Activated naive CD8-positive, alpha-beta T cell treated with anti-CD3 and anti-CD28 coated beads, Interleukin-2, amount 10 ng/mL, durations not matched to agents 7 days and 5 days (primary cell): Measurements from ENCODE around the gene GFOD1. TPM values are rescaled to one million over a fixed set of nuclear protein-coding genes. Genes with fewer than 3 reads are reported as not detected.

Source experiments
- ATAC-seq: fragments of 150-1000 bp; cut with Tn5 transposase; one replicate; pipeline ENCODE4 v1.10.0; 2021; ENCODE audit warnings: low read depth, moderate library complexity
- POLR2A ChIA-PET: fragments of 350-600 bp; sonication (Branson Sonifier 250); formaldehyde crosslinking; loops from one replicate; lab custom pipeline; 2021; ENCODE audit warnings: antibody characterized with exemption; lab: Charles Lee
- DNase-seq: peaks from one replicate; pipeline ENCODE4 v3.0.0; 2021
- H3K27ac Mint-ChIP-seq: one replicate; pipeline ENCODE4 v1.8.0; 2022; ENCODE audit warnings: mild to moderate bottlenecking, mixed read lengths
- H3K27me3 Mint-ChIP-seq: one replicate; pipeline ENCODE4 v1.8.0; 2022; ENCODE audit warnings: mild to moderate bottlenecking, moderate library complexity, mixed read lengths
- H3K36me3 Mint-ChIP-seq: one replicate; pipeline ENCODE4 v1.8.0; 2021; ENCODE audit warnings: mild to moderate bottlenecking, mixed read lengths
- H3K4me1 Mint-ChIP-seq: one replicate; pipeline ENCODE4 v1.8.0; 2021; ENCODE audit warnings: mixed read lengths
- H3K4me3 Mint-ChIP-seq: one replicate; pipeline ENCODE4 v1.8.0; 2022; ENCODE audit warnings: mild to moderate bottlenecking, moderate library complexity, mixed read lengths
- H3K9me3 Mint-ChIP-seq: one replicate; pipeline ENCODE4 v1.8.0; 2021; ENCODE audit warnings: mixed read lengths
- total RNA-seq, 2 experiments: library from RNA; stranded (reverse); gene quantifications; one replicate each; pipeline ENCODE4 v1.2.3, GENCODE V29; 2021

Gene GFOD1
- total RNA-seq, 2 experiments from 2014 or later: 5.2 to 5.9 TPM

- POLR2A ChIA-PET: interaction anchor here (0.6 to 1.7 kb wide), 5 partner anchors 35 to 147 kb away, joined by 3 to 9 read pairs (median 5); partner anchors contain the start of genes SIRT5 and TBC1D7
Measured at GRCh38 chr6:13427801-13428582, 59.4 kb downstream of the GFOD1 start.

DNA sequence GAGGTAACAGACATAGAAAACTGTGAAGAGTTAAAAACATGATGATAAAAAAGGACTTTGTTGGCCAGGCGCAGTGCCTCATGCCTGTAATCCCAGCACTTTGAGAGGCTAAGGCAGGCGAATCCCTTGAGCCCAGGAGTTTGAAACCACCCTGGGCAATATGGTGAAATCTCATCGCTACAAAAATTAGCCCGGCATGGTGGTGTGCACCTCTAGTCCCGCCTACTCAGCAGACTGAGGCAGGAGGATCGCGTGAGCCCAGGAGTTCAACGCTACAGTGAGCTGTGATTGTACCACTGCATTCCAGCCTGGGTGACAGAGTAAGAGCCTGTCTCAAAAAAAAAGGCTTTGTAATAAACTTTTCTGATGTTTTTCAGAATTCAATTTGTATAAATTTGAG is 60.1 kb downstream of the GFOD1 start:
- H3K4me3 Mint-ChIP-seq: no peak overlapping the region
- no peaks in the 10 kb centered on the region for H3K9me3 Mint-ChIP-seq
- H3K27me3 Mint-ChIP-seq: no peaks in the 10 kb centered on the region
- ATAC-seq (no peak), DNase-seq (no peak)
- H3K27ac Mint-ChIP-seq: peak overlapping the region; percentile 92
- H3K36me3 Mint-ChIP-seq: no peaks in the 10 kb centered on the region
- peaks cover 55% of the 10 kb centered on the region for H3K4me1 Mint-ChIP-seq
- POLR2A ChIA-PET: interaction anchor here (0.6 to 1.7 kb wide), 4 partner anchors 34 to 148 kb away, joined by 3 to 9 read pairs (median 5); partner anchors contain the start of gene TBC1D7

More at GRCh38 chr6:13427801-13428582, 59.4 kb downstream of the GFOD1 start:
- ATAC-seq (peak; percentile 78), DNase-seq (peak; percentile 74)
- H3K9me3 Mint-ChIP-seq: no peaks in the 10 kb centered on the region
- H3K27ac Mint-ChIP-seq: peak overlapping the region; percentile 92
- H3K36me3 Mint-ChIP-seq: no peaks in the 10 kb centered on the region
- no peaks in the 10 kb centered on the region for H3K27me3 Mint-ChIP-seq
- H3K4me1 Mint-ChIP-seq: peaks cover 59% of the 10 kb centered on the region
- peak overlapping the region; percentile 75 for H3K4me3 Mint-ChIP-seq

DNA sequence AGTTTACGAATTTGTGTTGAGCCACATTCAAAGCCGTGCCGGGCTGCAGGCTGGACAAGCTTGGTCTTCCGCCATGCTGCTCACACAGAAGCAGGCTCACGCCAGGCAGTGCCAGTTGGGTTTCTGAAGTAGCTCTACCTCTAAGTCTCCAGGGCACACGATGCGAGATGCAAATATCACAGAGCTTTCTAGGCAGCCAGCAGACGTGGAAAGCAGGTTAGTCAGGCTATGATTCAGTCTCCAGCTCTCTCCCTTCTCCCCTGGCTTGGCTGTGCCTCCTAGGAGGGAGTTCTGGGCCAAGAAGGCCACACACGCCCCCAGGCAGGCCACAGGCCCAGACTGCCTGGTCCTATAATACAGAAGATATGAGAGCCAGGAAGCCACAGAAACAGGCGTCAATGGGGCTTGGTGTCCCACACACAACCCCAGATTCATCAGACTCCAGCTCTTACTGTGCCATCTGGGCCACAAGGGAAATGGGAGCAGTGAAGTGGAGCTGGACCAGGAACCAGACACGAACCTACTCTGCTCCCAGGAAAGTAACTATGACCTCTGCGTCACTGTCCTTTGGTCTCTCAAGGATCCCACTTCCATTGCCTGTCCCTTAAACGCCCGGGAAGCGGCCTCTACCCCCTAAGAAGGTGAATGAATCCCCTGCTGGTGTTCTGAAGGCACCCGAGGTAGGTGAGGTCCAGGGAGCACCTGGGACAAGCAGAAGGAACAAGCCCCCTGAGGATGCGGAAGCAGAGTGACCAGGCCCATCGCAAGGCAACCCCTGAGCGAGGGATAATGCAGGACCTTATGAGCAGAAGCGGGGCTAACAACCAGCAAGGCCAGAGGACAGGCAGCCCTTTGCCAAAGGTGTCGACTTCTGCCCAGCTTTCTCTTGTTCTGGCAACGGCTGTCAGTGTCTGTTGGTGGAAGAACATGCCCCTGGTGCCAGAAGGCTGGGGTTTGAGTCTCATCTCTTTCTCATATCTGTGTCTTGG is 61.2 kb downstream of the GFOD1 start:
- no peaks in the 10 kb centered on the region for H3K27me3 Mint-ChIP-seq
- ATAC-seq (no peak), DNase-seq (no peak)
- H3K36me3 Mint-ChIP-seq: no peaks in the 10 kb centered on the region
- peaks cover 44% of the 10 kb centered on the region for H3K4me1 Mint-ChIP-seq
- H3K9me3 Mint-ChIP-seq: no peaks in the 10 kb centered on the region
- peak overlapping the region; percentile 35 for H3K27ac Mint-ChIP-seq
- no peak overlapping the region for H3K4me3 Mint-ChIP-seq
- POLR2A ChIA-PET: interaction anchor here (1.0 to 1.1 kb wide), 2 partner anchors 31 to 148 kb away, joined by 4 to 6 read pairs; partner anchors contain the start of gene SIRT5

- H3K36me3 Mint-ChIP-seq: no peaks in the 10 kb centered on the region
- H3K9me3 Mint-ChIP-seq: no peaks in the 10 kb centered on the region
- no peak overlapping the region for H3K4me3 Mint-ChIP-seq
- ATAC-seq (no peak), DNase-seq (no peak)
- peak overlapping the region; percentile 6 for H3K27ac Mint-ChIP-seq
- no peaks in the 10 kb centered on the region for H3K27me3 Mint-ChIP-seq
- POLR2A ChIA-PET: interaction anchor here (1.0 to 1.1 kb wide), 2 partner anchors 32 to 149 kb away, joined by 4 to 6 read pairs; partner anchors contain the start of gene SIRT5
- H3K4me1 Mint-ChIP-seq: peaks cover 42% of the 10 kb centered on the region
Measured at GRCh38 chr6:13425270-13425873, 62.0 kb downstream of the GFOD1 start.

DNA sequence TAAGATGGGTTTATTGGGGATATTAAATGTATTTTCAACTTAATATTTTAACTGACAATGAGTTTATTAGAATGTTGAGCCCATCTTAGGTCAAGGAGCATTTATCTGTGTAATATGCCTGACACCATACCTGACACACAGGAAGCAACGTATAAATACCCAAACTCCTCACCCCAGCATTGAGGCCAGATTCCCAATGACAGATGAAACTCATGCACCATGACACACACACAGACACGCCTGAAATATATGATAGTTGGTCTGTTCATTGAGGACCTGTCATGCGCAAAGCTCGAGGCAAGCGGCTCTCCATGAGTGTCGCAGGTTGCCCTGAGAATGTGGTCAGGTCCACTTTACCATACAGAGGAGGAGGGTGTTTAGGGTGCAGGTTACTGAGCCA is 64.1 kb downstream of the GFOD1 start:
- DNase-seq (no peak), ATAC-seq (no peak)
- no peak overlapping the region for H3K4me3 Mint-ChIP-seq
- H3K4me1 Mint-ChIP-seq: peaks cover 37% of the 10 kb centered on the region
- H3K27me3 Mint-ChIP-seq: peaks cover 2% of the 10 kb centered on the region
- no peak overlapping the region for H3K27ac Mint-ChIP-seq
- POLR2A ChIA-PET: no interaction called here
- H3K36me3 Mint-ChIP-seq: peaks cover 3% of the 10 kb centered on the region
- no peaks in the 10 kb centered on the region for H3K9me3 Mint-ChIP-seq

DNA sequence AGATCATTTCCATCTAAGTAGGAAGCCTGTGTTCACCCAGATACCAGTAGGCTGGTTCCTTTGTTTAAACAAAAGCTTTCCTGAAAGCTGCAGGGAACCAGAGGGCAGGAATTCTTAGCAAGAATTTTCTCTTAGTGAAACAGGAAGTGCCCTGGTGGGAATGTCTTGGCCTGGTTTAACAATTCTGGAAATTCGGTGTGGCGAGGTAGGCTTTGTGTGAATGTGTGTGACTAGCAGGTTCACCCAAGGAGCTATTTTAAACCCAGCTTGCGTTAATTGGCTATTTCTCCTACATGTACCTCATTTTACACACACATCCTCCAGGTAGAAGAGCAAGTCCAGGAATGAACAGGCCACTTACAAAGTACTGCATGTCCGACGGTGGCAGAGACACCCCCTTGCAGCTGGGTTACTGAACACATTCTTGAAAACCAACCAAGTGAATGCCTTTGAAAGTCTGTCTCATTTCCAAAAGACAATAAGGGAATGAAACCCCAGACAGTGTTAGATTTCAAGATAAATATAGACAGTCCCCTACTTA is 64.6 kb downstream of the GFOD1 start:
- H3K36me3 Mint-ChIP-seq: peaks cover 3% of the 10 kb centered on the region
- peaks cover 2% of the 10 kb centered on the region for H3K27me3 Mint-ChIP-seq
- H3K4me1 Mint-ChIP-seq: peaks cover 33% of the 10 kb centered on the region
- ATAC-seq (no peak), DNase-seq (no peak)
- POLR2A ChIA-PET: no interaction called here
- H3K9me3 Mint-ChIP-seq: no peaks in the 10 kb centered on the region
- H3K27ac Mint-ChIP-seq: no peak overlapping the region
- H3K4me3 Mint-ChIP-seq: no peak overlapping the region

GRCh38 chr6:13421425-13422059 is 65.9 kb downstream of the GFOD1 start:
- Mint-ChIP-seq H3K27me3 (peaks cover 2% of the 10 kb centered on the region), H3K4me3 (no peak overlapping the region), H3K9me3 (no peaks in the 10 kb centered on the region), H3K27ac (no peak overlapping the region), H3K36me3 (peaks cover 3% of the 10 kb centered on the region), H3K4me1 (peaks cover 23% of the 10 kb centered on the region)
- no peak for DNase-seq
- no peak for ATAC-seq
- POLR2A ChIA-PET: no interaction called here

- Mint-ChIP-seq H3K4me3 (no peak overlapping the region), H3K36me3 (peaks cover 8% of the 10 kb centered on the region), H3K27ac (no peak overlapping the region), H3K9me3 (peaks cover 4% of the 10 kb centered on the region), H3K4me1 (peaks cover 17% of the 10 kb centered on the region), H3K27me3 (peaks cover 2% of the 10 kb centered on the region)
- DNase-seq: no peak
- POLR2A ChIA-PET: interaction anchor here (0.8 kb wide), 1 partner anchor 12 kb away, joined by 3 read pairs; no protein-coding TSS in a partner anchor
- ATAC-seq: no peak
Measured at GRCh38 chr6:13420269-13420668, 67.1 kb downstream of the GFOD1 start.

DNA sequence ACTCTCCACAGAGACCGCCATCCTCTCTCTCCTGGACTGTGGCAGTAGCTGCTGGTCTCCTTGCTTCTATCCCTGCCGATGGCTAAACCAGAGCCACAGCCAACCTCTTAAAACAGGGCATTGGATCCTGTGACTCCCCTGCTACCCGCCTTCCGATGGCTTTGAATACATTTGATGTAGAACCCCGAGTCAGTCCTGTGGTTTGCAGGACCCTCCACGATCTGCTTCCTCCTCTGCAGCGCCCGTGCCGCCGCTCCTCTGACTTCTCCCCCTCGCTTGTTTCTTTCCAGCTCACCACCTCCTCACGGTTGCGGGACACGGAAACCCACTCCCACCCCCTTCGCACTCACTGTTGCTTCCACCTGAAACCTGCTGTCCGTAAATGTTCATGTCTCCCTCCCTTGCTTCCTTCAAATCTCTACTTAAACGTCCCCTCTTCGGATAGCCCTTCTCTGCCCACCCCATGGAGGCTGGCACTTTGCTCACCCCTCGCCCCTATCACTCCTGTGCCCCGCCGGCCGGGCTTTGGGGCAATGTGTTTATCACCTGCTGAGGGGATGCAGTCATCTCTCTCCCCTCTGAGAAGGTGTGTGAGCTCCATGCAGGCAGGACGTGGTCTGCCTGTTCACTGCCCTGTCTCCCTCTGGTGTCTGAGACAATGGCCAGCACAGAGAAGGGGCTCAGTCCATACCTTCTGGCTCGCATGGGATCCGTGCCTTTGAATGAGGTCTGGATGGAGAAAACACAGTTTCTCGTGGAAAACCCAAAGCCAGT is 67.8 kb downstream of the GFOD1 start:
- Mint-ChIP-seq H3K27me3 (peaks cover 2% of the 10 kb centered on the region), H3K4me3 (peak overlapping the region; percentile 18), H3K4me1 (peaks cover 17% of the 10 kb centered on the region), H3K36me3 (peaks cover 8% of the 10 kb centered on the region), H3K27ac (no peak overlapping the region), H3K9me3 (peaks cover 4% of the 10 kb centered on the region)
- peak; percentile 70 for ATAC-seq
- DNase-seq: no peak
- POLR2A ChIA-PET: no interaction called here

DNA sequence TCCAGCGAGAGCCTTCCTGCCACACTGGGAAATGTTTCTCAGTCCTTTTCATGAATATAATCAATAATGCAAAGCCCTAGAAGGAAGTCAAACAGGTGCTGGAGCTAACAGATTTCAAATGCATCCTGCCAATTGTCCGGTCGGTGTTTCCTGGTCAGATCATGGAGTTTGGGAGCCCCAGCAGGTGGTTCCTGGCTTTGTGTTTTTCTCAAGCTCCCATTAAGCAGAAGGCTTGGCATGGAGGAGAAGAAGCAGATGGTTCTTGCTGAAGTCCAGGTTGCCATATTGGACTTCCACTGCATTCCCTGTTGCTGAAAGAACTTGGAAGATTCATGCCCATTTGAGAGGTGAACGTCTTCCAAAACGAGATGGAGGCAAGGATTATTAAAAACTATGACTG is 68.6 kb downstream of the GFOD1 start:
- POLR2A ChIA-PET: interaction anchor here (1.2 kb wide), 1 partner anchor 36 kb away, joined by 3 read pairs; no protein-coding TSS in a partner anchor
- H3K27ac Mint-ChIP-seq: no peak overlapping the region
- peaks cover 17% of the 10 kb centered on the region for H3K4me1 Mint-ChIP-seq
- H3K4me3 Mint-ChIP-seq: no peak overlapping the region
- peaks cover 2% of the 10 kb centered on the region for H3K27me3 Mint-ChIP-seq
- no peak for DNase-seq
- ATAC-seq: no peak
- peaks cover 8% of the 10 kb centered on the region for H3K36me3 Mint-ChIP-seq
- H3K9me3 Mint-ChIP-seq: peaks cover 4% of the 10 kb centered on the region

- Mint-ChIP-seq H3K4me3 (no peak overlapping the region), H3K9me3 (peaks cover 4% of the 10 kb centered on the region), H3K27ac (no peak overlapping the region)
Measured at GRCh38 chr6:13417954-13418353, 69.4 kb downstream of the GFOD1 start.

More at GRCh38 chr6:13417954-13418353, 69.4 kb downstream of the GFOD1 start:
- Mint-ChIP-seq H3K36me3 (peaks cover 8% of the 10 kb centered on the region), H3K4me1 (peaks cover 17% of the 10 kb centered on the region), H3K27me3 (peaks cover 2% of the 10 kb centered on the region)
- DNase-seq: no peak
- no peak for ATAC-seq
- POLR2A ChIA-PET: interaction anchor here (1.2 kb wide), 1 partner anchor 36 kb away, joined by 3 read pairs; no protein-coding TSS in a partner anchor
